Stimulated activated CD4-positive, alpha-beta T cell treated with anti-CD3 and anti-CD28 coated beads, Interleukin-4, amount 100 ng/mL, for 48 hours (primary cell): ENCODE data around the gene HEBP1.

Experiments used
- DNase-seq, 2 donors: peaks; one replicate each; pipeline ENCODE4 v3.0.0-alpha.2; 2020; ENCODE audit warnings: low read depth in 2 of 2

HEBP1 gene

GRCh38 chr12:12990700-12991468 lies 9.2 kb downstream of the HEBP1 start:
- DNase-seq, result no peak

GRCh38 chr12:12987421-12987820 lies 12.6 kb downstream of the HEBP1 start:
- DNase-seq, result no peak

DNA sequence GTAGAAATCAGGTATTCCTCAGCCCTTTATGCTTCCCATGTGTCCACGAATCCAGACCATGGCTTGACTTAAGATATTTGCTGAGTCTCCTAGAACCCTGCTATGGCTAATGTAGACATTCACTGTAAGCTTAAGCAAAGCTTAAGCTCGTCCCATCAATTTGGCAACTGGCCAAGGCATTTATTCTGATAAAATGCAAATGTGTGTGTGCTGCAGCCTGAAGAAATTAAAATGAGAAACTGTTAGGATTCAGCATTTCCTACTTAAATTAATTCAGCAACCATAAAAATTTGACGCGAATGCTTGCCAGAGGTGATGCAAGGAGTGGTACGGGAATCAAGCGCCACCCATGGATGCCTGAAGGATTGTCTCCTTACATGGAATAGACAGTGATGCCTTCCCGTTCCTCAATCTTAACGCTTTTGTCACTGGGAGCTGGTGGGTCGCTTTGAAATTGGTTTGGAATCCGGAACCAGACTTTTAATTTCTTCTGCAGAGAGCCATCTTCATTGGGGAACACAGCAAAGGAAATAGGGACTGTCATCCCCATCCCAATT lies 13.2 kb downstream of the HEBP1 start:
- no peak for DNase-seq

- no peak for DNase-seq
These were observed 14.2 kb downstream of the HEBP1 start for GRCh38 chr12:12985817-12986408.

GRCh38 chr12:12984149-12984548 lies 15.9 kb downstream of the HEBP1 start:
- DNase-seq, result no peak

DNA sequence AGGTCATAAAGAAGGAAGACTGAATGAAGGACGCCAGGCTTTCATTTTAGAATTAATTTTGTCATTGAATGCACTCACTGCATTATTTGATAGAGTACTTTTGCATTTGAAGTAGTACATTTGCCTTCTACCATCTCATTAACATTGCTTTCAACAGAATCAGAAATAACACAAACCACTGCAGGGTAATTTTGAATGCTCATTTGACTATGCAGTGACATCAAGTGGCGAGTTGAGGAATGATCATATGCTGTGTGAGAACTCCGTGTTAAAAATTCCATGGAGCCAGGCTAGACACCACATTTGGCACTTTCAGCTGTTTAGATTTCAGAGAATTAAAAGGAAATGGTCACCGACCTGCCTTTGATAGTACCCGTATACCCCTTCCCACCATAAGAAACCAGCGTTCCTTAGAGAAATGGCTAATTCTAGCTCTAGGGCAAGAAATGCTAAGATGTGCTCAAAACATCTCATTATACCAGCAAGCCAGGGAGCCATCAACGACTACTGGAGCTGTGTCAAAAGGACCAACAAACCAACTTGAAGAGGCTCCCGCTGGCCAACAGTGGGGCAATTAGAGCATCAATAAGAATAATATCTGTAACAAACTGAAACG lies 16.5 kb downstream of the HEBP1 start:
- no peak for DNase-seq

DNA sequence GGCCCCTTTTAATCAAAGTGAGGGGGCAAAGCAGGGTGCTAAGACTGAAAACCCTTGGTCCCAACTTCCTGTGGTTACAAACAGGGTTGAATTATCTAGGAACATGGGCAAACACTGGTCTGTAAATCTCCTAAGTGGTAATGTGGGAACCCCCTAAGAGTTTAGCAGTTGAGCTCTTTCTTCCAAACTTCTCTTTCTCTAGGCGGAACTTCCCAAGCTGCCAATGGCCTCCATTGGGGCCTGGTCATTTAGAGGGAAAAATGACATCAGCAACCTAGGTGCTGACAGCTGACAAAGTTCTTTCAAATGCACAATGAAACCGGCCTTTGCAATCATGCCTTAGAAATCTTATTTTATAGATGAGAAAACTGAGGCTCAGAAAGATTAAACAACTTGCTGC lies 17.7 kb downstream of the HEBP1 start:
- DNase-seq, result no peak

DNA sequence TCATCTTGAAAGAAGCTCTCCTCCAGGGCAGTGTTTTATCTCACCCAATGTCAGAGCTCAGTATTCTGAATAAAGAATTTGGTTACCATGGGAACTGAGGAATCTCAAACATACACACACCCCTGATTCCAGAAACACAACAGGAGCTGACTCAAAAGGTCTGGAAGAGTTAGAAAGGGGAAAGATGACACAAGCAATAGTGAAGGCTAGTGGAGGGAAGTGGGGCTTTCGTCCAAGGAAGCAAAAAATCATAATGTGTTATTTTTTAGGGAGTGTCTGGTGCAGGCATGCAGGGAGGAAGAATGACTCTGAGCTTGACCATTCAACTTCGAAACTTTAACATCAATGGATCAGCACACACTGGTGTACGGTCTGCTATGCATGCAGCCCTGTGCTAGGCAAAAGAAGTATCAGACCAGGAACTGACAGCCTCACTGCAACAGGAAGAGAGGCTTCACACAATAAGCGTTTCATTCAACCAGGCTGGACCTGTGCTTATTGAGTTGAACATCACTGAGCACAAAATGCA lies 20.3 kb downstream of the HEBP1 start:
- DNase-seq, result no peak

DNA sequence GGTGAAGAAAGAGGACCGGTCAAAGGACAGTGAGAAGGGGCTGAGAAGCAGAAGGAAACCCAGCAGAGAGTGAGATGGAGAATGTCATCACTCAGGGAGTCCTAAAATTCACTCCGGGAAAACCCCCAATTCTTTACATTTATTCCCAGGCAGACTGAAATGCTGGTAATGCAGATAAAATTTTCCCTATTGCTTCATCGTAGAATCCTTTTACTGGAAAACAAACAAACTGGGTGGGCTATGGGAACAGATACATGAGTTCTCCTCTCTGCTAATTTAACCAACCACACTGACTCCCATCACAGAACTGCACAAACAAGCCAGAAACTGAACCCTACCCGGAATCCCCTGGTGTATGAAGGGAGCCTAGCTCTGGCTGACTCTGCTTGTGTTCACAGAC lies 20.9 kb downstream of the HEBP1 start:
- DNase-seq, result no peak

DNA sequence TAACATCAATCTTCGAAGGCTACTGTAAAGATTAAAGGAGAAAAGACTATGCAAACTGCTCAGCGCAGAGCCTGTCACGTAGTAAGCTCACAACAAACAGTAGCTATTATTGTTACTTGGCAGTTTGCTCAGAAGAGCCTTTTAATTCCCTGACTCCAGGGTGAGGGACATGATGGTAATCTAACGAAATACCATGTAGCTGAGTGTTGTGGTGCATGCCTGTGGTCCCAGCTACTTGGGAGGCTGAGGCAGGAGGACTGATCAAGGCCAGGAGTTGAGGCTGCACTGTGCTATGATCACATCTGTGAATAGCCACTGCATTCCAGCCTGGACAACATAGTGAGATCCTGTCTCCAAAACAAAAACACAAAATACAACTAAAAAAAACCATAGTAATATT lies 22.8 kb downstream of the HEBP1 start:
- no peak for DNase-seq

GRCh38 chr12:12976366-12976765 lies 23.7 kb downstream of the HEBP1 start:
- DNase-seq, result no peak

DNA sequence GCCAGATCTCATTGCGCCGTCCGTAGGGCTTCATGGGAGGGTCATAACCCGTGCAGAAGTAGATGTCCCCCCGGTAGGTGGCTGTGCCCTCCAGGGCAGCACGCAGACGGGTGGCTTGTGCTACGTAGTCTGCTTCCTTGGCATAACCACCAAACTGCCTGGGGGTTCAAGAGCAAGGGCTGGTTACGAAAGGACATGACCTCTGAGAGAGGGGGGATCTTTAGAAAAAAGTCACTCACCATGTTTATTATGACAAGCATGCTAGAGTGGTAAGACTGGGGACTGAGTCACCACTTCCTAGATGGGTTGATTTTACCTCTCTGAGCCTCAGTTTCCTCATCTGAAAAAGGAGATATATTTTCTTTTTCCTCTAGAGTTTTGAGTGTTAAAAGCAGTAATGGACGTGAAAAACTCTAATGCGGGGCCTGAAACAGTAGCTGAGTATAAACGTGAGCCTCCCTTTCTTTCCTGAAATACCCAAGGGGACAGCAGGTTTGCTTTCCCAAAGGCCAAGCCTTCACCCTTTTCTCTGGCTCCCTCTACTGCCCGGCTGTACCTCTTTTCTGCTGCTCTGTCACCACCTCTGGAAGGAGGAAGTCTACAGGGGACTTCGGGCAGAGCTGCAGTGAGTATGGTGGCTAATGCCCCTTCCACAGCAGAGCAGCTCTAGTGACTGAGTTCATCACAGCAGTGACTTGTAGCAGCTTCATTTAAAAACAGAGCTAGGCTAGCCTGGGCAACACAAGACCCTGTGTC lies 24.6 kb downstream of the HEBP1 start:
- DNase-seq, result no peak

DNA sequence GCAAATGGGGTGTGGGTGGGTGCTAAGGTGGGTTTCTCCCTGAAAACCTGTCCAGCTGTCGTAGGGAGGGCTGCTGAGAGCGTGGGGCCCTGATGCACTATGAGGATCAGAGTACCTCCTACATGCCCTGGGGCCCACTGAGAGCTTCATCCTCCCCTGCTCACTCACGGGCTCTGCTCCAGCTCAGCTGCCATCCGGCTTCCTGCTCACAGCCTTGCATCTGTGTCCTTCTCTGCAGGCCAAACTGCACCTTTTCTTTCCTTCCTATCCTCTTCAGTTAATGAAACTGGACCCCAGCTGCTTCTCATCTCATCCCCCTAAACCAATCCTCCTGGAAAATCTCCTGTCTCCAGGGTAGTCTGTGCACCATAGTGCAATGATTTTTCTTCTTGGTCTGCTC lies 25.9 kb downstream of the HEBP1 start:
- no peak for DNase-seq

DNA sequence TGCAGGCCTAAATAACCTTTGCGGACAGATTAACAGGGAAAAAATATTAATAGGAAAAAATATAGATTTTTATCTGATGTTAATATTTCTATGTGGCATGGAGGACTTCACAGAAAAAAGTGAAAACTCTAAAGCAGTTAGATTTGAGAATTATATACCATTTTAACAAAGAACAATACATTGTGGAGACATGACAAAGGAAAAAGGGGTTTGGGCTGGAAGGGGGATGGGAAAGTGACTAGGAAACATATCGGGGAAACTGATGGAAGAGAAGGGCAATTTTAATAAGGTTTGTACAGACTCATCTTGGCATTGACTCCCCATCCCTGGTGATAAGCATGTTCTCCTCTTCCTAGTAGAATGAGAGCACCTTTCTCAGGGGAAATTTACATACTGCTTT lies 27.0 kb downstream of the HEBP1 start:
- DNase-seq, result no peak

DNA sequence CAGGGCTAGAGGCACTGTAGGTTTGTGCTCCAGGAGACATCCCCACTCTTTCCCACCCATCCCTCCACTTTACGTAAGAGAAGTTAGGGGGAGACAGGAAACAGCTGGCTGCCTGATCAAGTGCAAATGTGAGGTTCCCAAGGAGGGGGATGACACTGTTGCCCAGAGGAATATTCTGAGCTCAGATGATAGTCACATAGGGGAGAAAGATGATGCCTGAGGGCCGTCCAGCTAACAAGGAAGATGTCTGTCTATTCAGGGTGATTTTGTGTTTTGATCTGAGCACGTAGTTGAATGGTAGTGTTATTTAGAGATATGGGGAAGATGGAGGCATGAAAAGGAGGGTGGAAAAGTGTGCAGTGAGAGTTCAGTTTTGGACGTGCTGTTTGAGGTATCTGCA lies 34.2 kb downstream of the HEBP1 start:
- DNase-seq, result no peak

DNA sequence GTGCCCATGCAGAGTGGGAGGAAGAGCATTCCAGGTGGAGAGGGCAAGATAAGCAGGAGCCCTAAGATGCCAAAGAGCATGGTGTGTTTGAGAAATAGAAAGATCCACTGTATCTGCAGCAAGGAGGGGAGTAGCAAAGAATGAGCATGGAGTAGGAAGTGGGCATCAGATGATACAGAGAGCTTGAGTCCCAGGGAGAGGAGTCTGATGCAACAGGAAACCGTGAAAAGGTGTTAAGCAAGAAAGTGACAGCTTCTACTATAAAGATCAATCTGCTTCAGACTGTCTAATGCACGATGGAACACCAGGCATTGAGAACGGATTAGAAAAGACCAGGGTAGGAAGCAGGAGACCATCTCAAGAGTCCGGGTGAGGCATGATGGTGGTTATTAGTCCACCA lies 35.8 kb downstream of the HEBP1 start:
- DNase-seq, result no peak

GRCh38 chr12:12960639-12961209 lies 39.3 kb downstream of the HEBP1 start:
- DNase-seq, result no peak

GRCh38 chr12:12958886-12959285 lies 41.2 kb downstream of the HEBP1 start:
- no peak for DNase-seq

DNA sequence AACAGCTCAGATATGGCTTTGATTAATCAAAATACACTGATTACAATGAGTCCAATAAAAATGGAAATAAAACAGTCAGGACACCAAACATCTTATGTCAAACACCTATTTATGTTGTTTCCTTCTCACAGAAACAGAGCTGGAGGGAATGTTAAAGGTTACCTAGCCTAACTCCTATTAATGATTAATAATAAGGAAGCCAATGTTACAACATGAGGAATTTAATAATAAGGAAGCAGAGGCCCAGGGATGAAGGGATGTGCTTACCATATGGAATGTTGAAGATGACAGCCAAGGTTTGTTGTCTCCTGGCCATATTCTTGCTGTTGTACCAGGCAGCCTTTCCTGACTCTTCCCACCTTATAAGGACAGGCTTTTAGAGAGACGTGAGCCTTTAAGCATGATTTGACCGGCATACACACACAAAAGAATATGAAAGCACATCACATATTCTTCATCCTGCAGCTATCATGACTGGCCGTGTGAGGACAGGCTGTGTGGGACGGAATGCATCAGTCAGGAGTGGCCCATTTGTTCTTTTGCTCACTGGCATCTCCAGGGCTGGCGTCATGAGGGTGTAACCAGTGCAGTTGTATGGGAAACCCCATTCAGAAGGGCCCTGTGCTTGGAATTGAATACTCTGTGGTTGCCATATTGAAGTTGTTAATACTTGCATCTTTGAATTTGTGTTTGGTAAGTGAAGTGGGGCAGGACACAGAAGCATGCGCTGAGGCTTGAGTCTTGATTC lies 45.0 kb downstream of the HEBP1 start:
- DNase-seq, result no peak

- DNase-seq, result no peak
These were observed 45.7 kb downstream of the HEBP1 start for GRCh38 chr12:12954356-12954755.

- no peak for DNase-seq
These were observed 48.0 kb downstream of the HEBP1 start, which contains the start of gene GPRC5D for GRCh38 chr12:12952036-12952435. GPRC5D (minus strand) TSS chr12:12952170; CDS start chr12:12950384, 1,786 bp downstream.
